NCI-H446 (cell line): Measurements from ENCODE around the gene FICD.

Source experiments
- DNase-seq, 2 experiments: peaks; one replicate each; lab custom pipeline; 2025; lab: John Stamatoyannopoulos, UW

The FICD gene

DNA sequence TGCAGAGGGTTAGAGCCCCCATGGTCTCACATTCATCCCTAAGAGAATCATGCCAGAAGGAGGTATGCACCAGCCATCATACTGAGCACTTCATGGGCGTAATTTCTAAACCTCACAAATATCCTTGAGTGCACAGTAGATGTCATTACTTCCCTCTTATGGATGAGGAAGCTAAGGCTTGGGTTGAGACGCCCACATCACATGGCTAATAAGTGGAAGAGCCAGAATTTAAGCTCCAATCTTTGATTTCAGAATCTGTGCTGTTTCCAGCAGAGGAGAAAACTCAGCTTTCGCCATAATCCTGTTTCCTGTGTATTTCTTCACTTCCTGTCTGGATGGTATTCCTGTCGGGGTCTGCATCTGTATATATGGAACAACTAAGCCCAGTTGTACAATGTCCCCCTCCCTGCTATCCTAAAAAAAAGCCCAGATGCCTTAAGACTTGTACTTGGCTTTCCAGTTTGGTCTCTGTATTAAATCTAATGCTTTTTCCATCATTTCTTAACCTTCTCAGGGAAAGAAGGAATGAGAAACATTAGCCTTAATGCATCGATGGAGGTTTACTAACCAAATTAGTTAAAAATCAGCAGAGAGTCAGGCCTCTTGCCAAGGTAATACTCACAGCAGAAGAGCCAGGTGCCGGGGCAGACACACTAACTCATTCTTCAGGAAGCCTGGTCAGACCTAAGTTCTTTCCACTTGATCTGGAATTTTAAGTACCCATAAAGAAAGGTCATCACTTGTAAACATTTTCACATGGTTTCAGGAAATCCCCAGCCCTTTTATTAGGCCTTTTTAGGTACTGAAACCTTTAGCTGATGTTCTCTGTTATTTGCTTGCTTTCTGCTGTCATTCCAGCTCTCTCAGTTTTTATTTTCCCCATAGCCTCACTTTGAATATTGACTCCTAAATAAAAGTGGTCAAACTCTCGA lies 52.6 kb downstream of the FICD start:
- no peak for DNase-seq

DNA sequence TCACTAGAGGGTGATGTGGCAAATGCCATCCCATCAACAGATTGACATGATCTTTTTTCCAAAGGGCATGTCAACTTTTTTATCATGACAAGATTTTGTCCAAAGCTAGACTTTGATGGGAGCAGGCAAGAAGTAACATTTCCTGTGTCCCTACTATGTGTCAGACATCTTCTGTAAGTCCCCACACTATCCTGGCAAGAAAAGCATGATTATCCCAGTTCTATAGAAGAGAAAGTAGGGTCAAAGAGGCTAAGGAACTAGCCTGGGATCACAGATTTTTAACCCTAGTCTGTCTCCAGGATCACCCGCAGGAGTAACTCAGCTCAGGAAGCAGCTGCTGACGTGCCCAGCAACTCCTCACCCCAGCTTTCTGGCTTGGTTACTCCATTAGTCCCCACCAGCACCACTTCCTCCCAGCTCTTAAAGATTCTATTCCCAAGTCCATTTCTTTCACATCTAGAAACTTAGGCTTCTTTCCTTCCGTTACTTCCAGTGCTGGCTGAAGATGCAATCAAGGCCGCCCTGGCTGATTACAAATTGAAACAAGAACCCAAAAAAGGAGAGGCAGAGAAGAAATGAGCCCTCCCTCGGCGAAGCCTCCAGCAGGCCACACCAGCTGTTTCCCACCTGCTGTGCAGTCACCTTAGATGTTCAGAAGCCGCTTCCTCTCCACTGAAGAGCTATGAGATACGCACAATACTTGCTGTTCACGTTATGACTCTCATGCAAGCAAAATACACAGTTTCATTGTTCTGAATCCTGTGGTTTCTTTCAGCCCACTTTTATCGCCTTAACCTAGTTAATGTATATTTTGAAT lies 53.5 kb downstream of the FICD start:
- no peak for DNase-seq
